Measurements from ENCODE around the gene CYSLTR2.
"Not testable (repeated sequence)": the region's sequence is repeated elsewhere in the genome, so short reads cannot be mapped to it uniquely, and the experiment has no call there.

The CYSLTR2 gene

GRCh38 chr13:48687249-48687648, 33.5 kb downstream of the CYSLTR2 start:
- in situ Hi-C loops (cut with MboI; ENCODE audit: low sequenced_read_pairs) = no loop called here

- in situ Hi-C loops (cut with MboI; ENCODE audit: low sequenced_read_pairs) = no loop called here
Observed at GRCh38 chr13:48693998-48694397, 40.3 kb downstream of the CYSLTR2 start.

- in situ Hi-C loops (cut with MboI; ENCODE audit: low sequenced_read_pairs) = no loop called here
Observed at GRCh38 chr13:48695776-48696175, 42.0 kb downstream of the CYSLTR2 start.

GRCh38 chr13:48696676-48697075, 42.9 kb downstream of the CYSLTR2 start:
- in situ Hi-C loops (cut with MboI; ENCODE audit: low sequenced_read_pairs) = not testable (repeated sequence)

- in situ Hi-C loops (cut with MboI; ENCODE audit: low sequenced_read_pairs) = no loop called here
Observed at GRCh38 chr13:48707405-48707804, 53.7 kb downstream of the CYSLTR2 start.

- in situ Hi-C loops (cut with MboI; ENCODE audit: low sequenced_read_pairs) = no loop called here
Observed at GRCh38 chr13:48708764-48709163, 55.0 kb downstream of the CYSLTR2 start.

- in situ Hi-C loops (cut with MboI; ENCODE audit: low sequenced_read_pairs) = no loop called here
Observed at GRCh38 chr13:48709213-48709612, 55.5 kb downstream of the CYSLTR2 start.

GRCh38 chr13:48710160-48710559, 56.4 kb downstream of the CYSLTR2 start:
- in situ Hi-C loops (cut with MboI; ENCODE audit: low sequenced_read_pairs) = no loop called here

GRCh38 chr13:48712141-48712540, 58.4 kb downstream of the CYSLTR2 start:
- in situ Hi-C loops (cut with MboI; ENCODE audit: low sequenced_read_pairs) = no loop called here

- in situ Hi-C loops (cut with MboI; ENCODE audit: low sequenced_read_pairs) = no loop called here
Observed at GRCh38 chr13:48715977-48716376, 62.2 kb downstream of the CYSLTR2 start.

- in situ Hi-C loops (cut with MboI; ENCODE audit: low sequenced_read_pairs) = no loop called here
Observed at GRCh38 chr13:48720621-48721020, 66.9 kb downstream of the CYSLTR2 start.

- in situ Hi-C loops (cut with MboI; ENCODE audit: low sequenced_read_pairs) = no loop called here
Observed at GRCh38 chr13:48723168-48723567, 69.4 kb downstream of the CYSLTR2 start.

GRCh38 chr13:48725271-48725670, 71.5 kb downstream of the CYSLTR2 start:
- in situ Hi-C loops (cut with MboI; ENCODE audit: low sequenced_read_pairs) = no loop called here

- in situ Hi-C loops (cut with MboI; ENCODE audit: low sequenced_read_pairs) = no loop called here
Observed at GRCh38 chr13:48726711-48727110, 73.0 kb downstream of the CYSLTR2 start.

GRCh38 chr13:48727241-48728011, 73.7 kb downstream of the CYSLTR2 start:
- in situ Hi-C loops (cut with MboI; ENCODE audit: low sequenced_read_pairs) = no loop called here

- in situ Hi-C loops (cut with MboI; ENCODE audit: low sequenced_read_pairs) = no loop called here
Observed at GRCh38 chr13:48728226-48728625, 74.5 kb downstream of the CYSLTR2 start.

- in situ Hi-C loops (cut with MboI; ENCODE audit: low sequenced_read_pairs) = no loop called here
Observed at GRCh38 chr13:48728876-48729275, 75.1 kb downstream of the CYSLTR2 start.

GRCh38 chr13:48729856-48730255, 76.1 kb downstream of the CYSLTR2 start:
- in situ Hi-C loops (cut with MboI; ENCODE audit: low sequenced_read_pairs) = loop anchor here (10.0 kb wide), 1 partner anchor 135 kb away; no protein-coding TSS in a partner anchor

- in situ Hi-C loops (cut with MboI; ENCODE audit: low sequenced_read_pairs) = loop anchor here (10.0 kb wide), 1 partner anchor 136 kb away; no protein-coding TSS in a partner anchor
Observed at GRCh38 chr13:48731001-48731658, 77.4 kb downstream of the CYSLTR2 start.

GRCh38 chr13:48731957-48732569, 78.3 kb downstream of the CYSLTR2 start:
- in situ Hi-C loops (cut with MboI; ENCODE audit: low sequenced_read_pairs) = loop anchor here (10.0 kb wide), 1 partner anchor 137 kb away; no protein-coding TSS in a partner anchor

GRCh38 chr13:48733739-48734335, 80.1 kb downstream of the CYSLTR2 start:
- in situ Hi-C loops (cut with MboI; ENCODE audit: low sequenced_read_pairs) = loop anchor here (10.0 kb wide), 1 partner anchor 139 kb away; no protein-coding TSS in a partner anchor

Data from HL-60/S4 (cell line).